ENCODE results near the gene KRTAP29-1. TPM values are rescaled to one million over a fixed set of nuclear protein-coding genes. Genes with fewer than 3 reads are reported as not detected.
"Not testable (repeated sequence)": the region's sequence is repeated elsewhere in the genome, so short reads cannot be mapped to it uniquely, and the experiment has no call there.

KRTAP29-1 gene
- total RNA-seq, 2 experiments from 2014 or later: not detected

- POLR2A ChIA-PET, CTCF ChIA-PET: not testable (repeated sequence)
Measured at GRCh38 chr17:41255381-41256290, 47.0 kb downstream of the KRTAP29-1 start, which contains the start of gene KRTAP9-9. TSS of gene KRTAP9-9 (plus strand) at chr17:41255384.

- POLR2A ChIA-PET: no interaction called here
- CTCF ChIA-PET: no interaction called here
Measured at GRCh38 chr17:41254861-41255260, 47.8 kb downstream of the KRTAP29-1 start.

Other genes with a start within 250 kb of the KRTAP29-1 start
- not detected for gene KRTAP2-2, start 247.6 kb downstream of the KRTAP29-1 start, total RNA-seq
- gene KRTAP2-3, start 242.7 kb downstream of the KRTAP29-1 start, total RNA-seq: not detected
- not detected for gene KRTAP2-4, start 237.0 kb downstream of the KRTAP29-1 start, total RNA-seq
- not detected for gene KRTAP4-7, start 218.7 kb downstream of the KRTAP29-1 start, total RNA-seq
- not detected for gene KRTAP4-8, start 204.7 kb downstream of the KRTAP29-1 start, total RNA-seq
- not detected for gene KRTAP4-16, start 200.6 kb downstream of the KRTAP29-1 start, total RNA-seq
- gene KRTAP4-9, start 197.5 kb downstream of the KRTAP29-1 start, total RNA-seq: not detected
- gene KRTAP4-11, start 184.5 kb downstream of the KRTAP29-1 start, total RNA-seq: not detected
- gene KRTAP4-12, start 178.7 kb downstream of the KRTAP29-1 start, total RNA-seq: not detected
- gene KRTAP4-6, start 162.3 kb downstream of the KRTAP29-1 start, total RNA-seq: not detected
- not detected for gene KRTAP4-5, start 153.0 kb downstream of the KRTAP29-1 start, total RNA-seq
- not detected for gene KRTAP4-4, start 142.1 kb downstream of the KRTAP29-1 start, total RNA-seq
- gene KRTAP4-3, start 134.6 kb downstream of the KRTAP29-1 start, total RNA-seq: not detected
- not detected for gene KRTAP4-2, start 124.6 kb downstream of the KRTAP29-1 start, total RNA-seq
- not detected for gene KRTAP4-1, start 117.9 kb downstream of the KRTAP29-1 start, total RNA-seq
- gene KRTAP9-1, start 113.0 kb downstream of the KRTAP29-1 start, total RNA-seq: not detected
- gene KRTAP9-2, start 76.2 kb downstream of the KRTAP29-1 start, total RNA-seq: not detected
- gene KRTAP9-3, start 70.4 kb downstream of the KRTAP29-1 start, total RNA-seq: not detected
- gene KRTAP9-8, start 64.9 kb downstream of the KRTAP29-1 start, total RNA-seq: not detected
- gene KRTAP9-4, start 53.2 kb downstream of the KRTAP29-1 start, total RNA-seq: not detected
- gene KRTAP9-9, start 47.5 kb downstream of the KRTAP29-1 start, total RNA-seq: not detected
- gene KRTAP9-6, start 37.5 kb downstream of the KRTAP29-1 start, total RNA-seq: not detected
- gene KRTAP9-7, start 27.2 kb downstream of the KRTAP29-1 start, total RNA-seq: not detected
- gene KRTAP16-1, start 6.5 kb upstream of the KRTAP29-1 start, total RNA-seq: not detected
- gene KRTAP17-1, start 12.9 kb upstream of the KRTAP29-1 start, total RNA-seq: not detected
- not detected for gene KRT33A, start 48.0 kb upstream of the KRTAP29-1 start, total RNA-seq
- not detected for gene KRT33B, start 67.0 kb upstream of the KRTAP29-1 start, total RNA-seq
- gene KRT34, start 79.5 kb upstream of the KRTAP29-1 start, total RNA-seq: not detected
- not detected for gene KRT31, start 94.8 kb upstream of the KRTAP29-1 start, total RNA-seq
- not detected for gene KRT37, start 121.7 kb upstream of the KRTAP29-1 start, total RNA-seq
- gene KRT38, start 138.1 kb upstream of the KRTAP29-1 start, total RNA-seq: not detected
- not detected for gene KRT32, start 164.5 kb upstream of the KRTAP29-1 start, total RNA-seq
- gene KRT35, start 178.3 kb upstream of the KRTAP29-1 start, total RNA-seq: not detected
- gene KRT36, start 187.1 kb upstream of the KRTAP29-1 start, total RNA-seq: not detected
- gene KRT13, start 202.8 kb upstream of the KRTAP29-1 start, total RNA-seq: not detected
- gene KRT15, start 216.0 kb upstream of the KRTAP29-1 start, total RNA-seq: not detected
- gene KRT19, start 225.5 kb upstream of the KRTAP29-1 start, total RNA-seq: not detected